HEK293 (cell line): ENCODE data around the gene POR.

Source experiments
- CTCF ChIA-PET: fragments of 350-600 bp; formaldehyde crosslinking; extraction: SDS; loops from one replicate; lab custom pipeline; 2021; ENCODE audit warnings: antibody characterized with exemption; lab: Yijun Ruan, JAX
- POLR2A ChIA-PET: fragments of 300-600 bp; formaldehyde crosslinking; extraction: SDS; loops from one replicate; lab custom pipeline; 2020; ENCODE audit warnings: antibody characterized with exemption, inconsistent platforms; lab: Yijun Ruan, JAX
- H3K27ac ChIP-seq: fragments of 200-500 bp; sonication (Bioruptor generic); 2 replicates; pipeline ENCODE4 v1.5.1; 2014; ENCODE audit warnings: low read depth, low read length, control low read depth, inconsistent platforms; ENCODE audit errors: extremely low read depth
- H3K36me3 ChIP-seq, 2 experiments: fragments of 200-500 bp in 1 of 2; sonication (Bioruptor generic) in 1 of 2; 1 replicate in 1 of 2; 2 replicates in 1 of 2; pipeline ENCODE4 v1.5.1; 2014 to 2017; ENCODE audit warnings: inconsistent platforms in 2 of 2, low read length in 2 of 2; ENCODE audit not compliant: control insufficient read depth in 2 of 2, insufficient read depth in 1 of 2
- H3K4me1 ChIP-seq: fragments of 200-500 bp; sonication (Bioruptor generic); 2 replicates; pipeline ENCODE4 v1.5.1; 2014; ENCODE audit warnings: mild to moderate bottlenecking, low read length, inconsistent platforms; ENCODE audit not compliant: control insufficient read depth, insufficient read depth
- H3K4me3 ChIP-seq: 2 replicates; pipeline ENCODE4 v1.5.1; 2011; ENCODE audit warnings: low read depth, mild to moderate bottlenecking, control low read depth, low read length, moderate library complexity
- H3K9me3 ChIP-seq: fragments of 200-500 bp; sonication (Bioruptor generic); 2 replicates; pipeline ENCODE4 v1.5.1; 2014; ENCODE audit warnings: low read depth, low read length, inconsistent platforms; ENCODE audit not compliant: control insufficient read depth, insufficient read depth
- HIC1 ChIP-seq: fragments of 450-650 bp; formaldehyde crosslinking; IDR thresholded peaks from 2 replicates; pipeline ENCODE4 v1.5.1; 2016; ENCODE audit warnings: missing biosample characterization, missing genetic modification characterization
- INSM2 ChIP-seq: fragments of 450-650 bp; formaldehyde crosslinking; IDR thresholded peaks from 2 replicates; pipeline ENCODE4 v1.5.1; 2016; ENCODE audit warnings: missing biosample characterization, missing genetic modification characterization
- ZNF146 ChIP-seq: fragments of 450-650 bp; formaldehyde crosslinking; IDR thresholded peaks from 2 replicates; pipeline ENCODE4 v1.5.1; 2016; ENCODE audit warnings: missing biosample characterization, missing genetic modification characterization
- ZNF157 ChIP-seq: fragments of 450-650 bp; formaldehyde crosslinking; IDR thresholded peaks from 2 replicates; pipeline ENCODE4 v1.5.1; 2016; ENCODE audit warnings: missing biosample characterization, missing genetic modification characterization
- ZNF239 ChIP-seq: fragments of 450-650 bp; formaldehyde crosslinking; IDR thresholded peaks from 2 replicates; pipeline ENCODE4 v1.5.1; 2016; ENCODE audit warnings: missing biosample characterization, missing genetic modification characterization
- ZNF24 ChIP-seq: fragments of 450-650 bp; formaldehyde crosslinking; IDR thresholded peaks from 2 replicates; pipeline ENCODE4 v1.5.1; 2016; ENCODE audit warnings: missing biosample characterization, missing genetic modification characterization
- ZNF335 ChIP-seq: fragments of 450-650 bp; formaldehyde crosslinking; conservative IDR thresholded peaks from 2 replicates; pipeline ENCODE4 v1.5.1; 2016; ENCODE audit warnings: missing biosample characterization, missing genetic modification characterization
- ZNF426 ChIP-seq: fragments of 450-650 bp; formaldehyde crosslinking; IDR thresholded peaks from 2 replicates; pipeline ENCODE4 v1.5.1; 2017; ENCODE audit warnings: missing biosample characterization, missing genetic modification characterization, mild to moderate bottlenecking, inconsistent platforms, moderate library complexity
- ZNF510 ChIP-seq: fragments of 450-650 bp; formaldehyde crosslinking; IDR thresholded peaks from 2 replicates; pipeline ENCODE4 v1.5.1; 2018; ENCODE audit warnings: mild to moderate bottlenecking, missing genetic modification characterization, missing biosample characterization; ENCODE audit not compliant: insufficient replicate concordance
- ZNF623 ChIP-seq: fragments of 450-650 bp; formaldehyde crosslinking; IDR thresholded peaks from 2 replicates; pipeline ENCODE4 v1.5.1; 2016; ENCODE audit warnings: missing biosample characterization, missing genetic modification characterization
- ZNF692 ChIP-seq: fragments of 450-650 bp; formaldehyde crosslinking; IDR thresholded peaks from 2 replicates; pipeline ENCODE4 v1.5.1; 2016; ENCODE audit warnings: missing biosample characterization, missing genetic modification characterization
- ZNF76 ChIP-seq: fragments of 450-650 bp; formaldehyde crosslinking; IDR thresholded peaks from 2 replicates; pipeline ENCODE4; 2016; ENCODE audit warnings: low read depth, missing biosample characterization, missing genetic modification characterization, borderline replicate concordance
- ZSCAN30 ChIP-seq: fragments of 450-650 bp; IDR thresholded peaks from 2 replicates; pipeline ENCODE4 v1.5.1; 2018; ENCODE audit warnings: missing biosample characterization, mild to moderate bottlenecking, missing genetic modification characterization, moderate library complexity

POR gene

GRCh38 chr7:75981453-75982305 is 66.7 kb downstream of the POR start (continued):
- TF ChIP-seq ZNF692 (tag by site-specific recombination) = no peak
- TF ChIP-seq ZSCAN30 (tag by site-specific recombination) = no peak
- TF ChIP-seq ZNF239 (tag by site-specific recombination) = no peak
- no peak for TF ChIP-seq ZNF157 (tag by site-specific recombination)
- TF ChIP-seq ZNF146 = no peak
- TF ChIP-seq ZNF76 (tag by site-specific recombination) = no peak
- no peak for TF ChIP-seq ZNF426
- no peak for TF ChIP-seq ZNF510

GRCh38 chr7:75982306-75983064 is 67.5 kb downstream of the POR start:
- H3K9me3 ChIP-seq = no peaks in the 10 kb centered on the region
- no peak for TF ChIP-seq ZNF335 (tag by site-specific recombination)
- no peak for TF ChIP-seq ZNF24 (tag by site-specific recombination)
- TF ChIP-seq HIC1 = no peak
- H3K4me1 ChIP-seq = no peaks in the 10 kb centered on the region
- H3K36me3 ChIP-seq = peaks cover 0 to 52% of the 10 kb centered on the region in 2 experiments; a peak in 1 of 3 replicates
- CTCF ChIA-PET = no interaction called here
- no peak overlapping the region for H3K4me3 ChIP-seq
- H3K27ac ChIP-seq = no peak overlapping the region
- POLR2A ChIA-PET = interaction anchor here (0.5 kb wide), 1 partner anchor 469 kb away, joined by 3 read pairs; no protein-coding TSS in a partner anchor

DNA sequence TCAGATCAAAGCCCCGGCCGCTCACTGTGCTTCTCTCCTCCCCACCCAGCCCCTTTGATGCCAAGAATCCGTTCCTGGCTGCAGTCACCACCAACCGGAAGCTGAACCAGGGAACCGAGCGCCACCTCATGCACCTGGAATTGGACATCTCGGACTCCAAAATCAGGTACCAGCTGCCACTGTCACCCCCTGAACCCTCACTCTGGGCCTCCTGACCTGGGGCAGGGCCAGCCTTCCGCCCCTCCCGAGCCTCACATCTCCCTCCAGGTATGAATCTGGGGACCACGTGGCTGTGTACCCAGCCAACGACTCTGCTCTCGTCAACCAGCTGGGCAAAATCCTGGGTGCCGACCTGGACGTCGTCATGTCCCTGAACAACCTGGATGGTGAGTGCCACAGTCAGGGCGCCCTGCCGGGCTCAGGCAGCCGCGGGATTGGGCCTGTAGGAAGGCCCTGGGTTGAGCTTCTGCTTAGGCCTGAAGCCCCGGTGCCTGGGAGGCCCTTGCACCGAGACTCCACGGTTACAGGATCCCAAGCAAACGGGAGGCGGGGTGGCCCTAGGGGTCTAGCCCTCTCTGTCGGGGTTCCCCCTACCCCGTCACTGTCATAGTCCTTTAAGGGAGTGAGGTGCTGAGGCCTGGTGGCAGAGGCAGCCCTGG is 68.6 kb downstream of the POR start:
- POLR2A ChIA-PET = no interaction called here
- no peak overlapping the region for H3K27ac ChIP-seq
- CTCF ChIA-PET = no interaction called here
- no peaks in the 10 kb centered on the region for H3K4me1 ChIP-seq
- no peaks in the 10 kb centered on the region for H3K9me3 ChIP-seq
- TF ChIP-seq ZNF623 (tag by site-specific recombination) (no peak), INSM2 (tag by site-specific recombination) (no peak)
- no peak overlapping the region for H3K4me3 ChIP-seq
- H3K36me3 ChIP-seq = peaks cover 0 to 58% of the 10 kb centered on the region in 2 experiments; a peak in 1 of 3 replicates
